H1 (cell line): ENCODE data around the gene PCDH7. TPM values are rescaled to one million over a fixed set of nuclear protein-coding genes. Genes with fewer than 3 reads are reported as not detected.
A peak's percentile ranks its signal among the peaks of the same experiment; 100 is the strongest.

ENCODE experiments used
- CTCF ChIA-PET: fragments of 300-600 bp; sonication (Branson Sonifier 250); formaldehyde crosslinking; loops from one replicate; lab custom pipeline; 2021; ENCODE audit not compliant: partially characterized antibody; lab: Charles Lee
- POLR2A ChIA-PET: fragments of 300-600 bp; sonication (Branson Sonifier 250); formaldehyde crosslinking; loops from one replicate; lab custom pipeline; 2021; ENCODE audit warnings: inconsistent platforms; ENCODE audit not compliant: partially characterized antibody; lab: Charles Lee
- DNase-seq, 2 experiments: peaks; one replicate each; pipeline versions ENCODE4 v3.0.0 to v3.0.0-alpha.2; 2010 to 2022; ENCODE audit warnings: low spot score in 2 of 2, low read depth in 1 of 2, mixed read lengths in 1 of 2
- FAIRE-seq: peaks from 2 replicates; lab custom pipeline; 2011; peaks lifted over from hg19 to GRCh38; lab: Jason Lieb, UNC
- H2AFZ ChIP-seq: 2 replicates; pipeline ENCODE4 v1.8.1; 2012; ENCODE audit warnings: low read length, inconsistent platforms
- H2AK5ac ChIP-seq: 2 replicates; pipeline ENCODE4 v1.6.1; 2013; ENCODE audit warnings: low read depth, low read length
- H2BK120ac ChIP-seq: replicated peaks from 2 replicates; pipeline ENCODE3; 2013; ENCODE audit warnings: low read depth, low read length, inconsistent platforms
- H2BK12ac ChIP-seq: 2 replicates; pipeline ENCODE4 v1.6.1; 2013; ENCODE audit warnings: low read depth, low read length
- H2BK15ac ChIP-seq: 2 replicates; pipeline ENCODE4 v1.6.1; 2013; ENCODE audit warnings: low read length
- H2BK20ac ChIP-seq: 2 replicates; pipeline ENCODE4 v1.6.1; 2013; ENCODE audit warnings: low read length
- H2BK5ac ChIP-seq: 2 replicates; pipeline ENCODE4 v1.6.1; 2013; ENCODE audit warnings: low read depth, low read length
- H3K14ac ChIP-seq: 2 replicates; pipeline ENCODE4 v1.6.1; 2013; ENCODE audit warnings: inconsistent platforms; ENCODE audit not compliant: insufficient read length
- H3K18ac ChIP-seq: 2 replicates; pipeline ENCODE4 v1.6.1; 2013; ENCODE audit warnings: low read length; ENCODE audit errors: extremely low read depth
- H3K23ac ChIP-seq: 2 replicates; pipeline ENCODE4 v1.6.1; 2013; ENCODE audit warnings: inconsistent platforms; ENCODE audit not compliant: insufficient read length
- H3K23me2 ChIP-seq: 2 replicates; pipeline ENCODE4 v1.6.1; 2013; ENCODE audit warnings: low read depth, low read length
- H3K27ac ChIP-seq: 2 replicates; pipeline ENCODE4 v1.6.1; 2011; ENCODE audit warnings: low read depth, low read length, inconsistent platforms
- H3K27me3 ChIP-seq, 4 experiments: replicated peaks in 1 of 4; 1 replicate in 1 of 4; 2 replicates in 3 of 4; pipeline versions ENCODE4 v1.6.1 to v1.8.1; 2011 to 2013; ENCODE audit warnings: low read length in 3 of 4, mild to moderate bottlenecking in 3 of 4, inconsistent platforms in 2 of 4, mixed read lengths in 2 of 4, moderate library complexity in 1 of 4; ENCODE audit not compliant: control insufficient read depth in 3 of 4, insufficient read depth in 3 of 4; ENCODE audit errors: extremely low read depth in 1 of 4
- H3K36me3 ChIP-seq, 4 experiments: 2 replicates each; pipeline versions ENCODE4 v1.6.1 to v1.8.1; 2011 to 2013; ENCODE audit warnings: mild to moderate bottlenecking in 4 of 4, low read length in 3 of 4, moderate library complexity in 2 of 4, control low read depth in 1 of 4, inconsistent platforms in 1 of 4; ENCODE audit not compliant: insufficient read depth in 4 of 4, control insufficient read depth in 2 of 4
- H3K4ac ChIP-seq: replicated peaks from 2 replicates; pipeline ENCODE3; 2013; ENCODE audit warnings: low read length, low read depth, mixed read lengths, inconsistent platforms; ENCODE audit not compliant: insufficient read length
- H3K4me1 ChIP-seq, 4 experiments: replicated peaks in 1 of 4; 1 replicate in 1 of 4; 2 replicates in 3 of 4; pipeline versions ENCODE4 v1.6.1 to v1.8.1; 2011 to 2013; ENCODE audit warnings: low read length in 3 of 4, inconsistent platforms in 2 of 4, mixed read lengths in 1 of 4; ENCODE audit not compliant: insufficient read depth in 4 of 4, control insufficient read depth in 3 of 4
- H3K4me2 ChIP-seq, 2 experiments: 2 replicates each; pipeline versions ENCODE4 v1.6.1 to v1.8.1; 2011 to 2013; ENCODE audit warnings: low read depth in 2 of 2, low read length in 2 of 2, control low read depth in 1 of 2, inconsistent platforms in 1 of 2, mild to moderate bottlenecking in 1 of 2; ENCODE audit not compliant: insufficient read depth in 1 of 2
- H3K4me3 ChIP-seq, 4 experiments: fragments of 200-600, 300-600 bp in 1 of 4; sonication (generic), shearing (Covaris generic), sonication (Bioruptor Twin) in 1 of 4; 2 replicates each; pipeline versions ENCODE4 v1.5.1 to v1.8.1; 2011 to 2016; ENCODE audit warnings: low read length in 4 of 4, low read depth in 3 of 4, control low read depth in 2 of 4, inconsistent platforms in 2 of 4, mild to moderate bottlenecking in 2 of 4, mixed read lengths in 1 of 4, moderate library complexity in 1 of 4; ENCODE audit not compliant: insufficient read depth in 2 of 4; ENCODE audit errors: extremely low read depth in 1 of 4
- H3K56ac ChIP-seq: replicated peaks from 2 replicates; pipeline ENCODE3; 2013; ENCODE audit warnings: low read depth, mild to moderate bottlenecking, mixed read lengths, low read length, inconsistent platforms; ENCODE audit not compliant: insufficient read length
- H3K79me1 ChIP-seq: 2 replicates; pipeline ENCODE4 v1.6.1; 2013; ENCODE audit warnings: low read depth, low read length, control low read depth
- H3K79me2 ChIP-seq, 2 experiments: 2 replicates each; pipeline versions ENCODE4 v1.6.1 to v1.8.1; 2012 to 2013; ENCODE audit warnings: low read length in 2 of 2, mild to moderate bottlenecking in 2 of 2, inconsistent platforms in 1 of 2; ENCODE audit not compliant: insufficient read depth in 2 of 2, control insufficient read depth in 1 of 2
- H3K9ac ChIP-seq, 4 experiments: replicated peaks in 1 of 4; 1 replicate in 1 of 4; 2 replicates in 3 of 4; pipeline versions ENCODE4 v1.6.1 to v1.8.1; 2011 to 2013; ENCODE audit warnings: low read depth in 3 of 4, low read length in 3 of 4, control low read depth in 2 of 4, mild to moderate bottlenecking in 2 of 4, moderate library complexity in 2 of 4, inconsistent platforms in 1 of 4; ENCODE audit errors: extremely low read depth in 1 of 4
- H3K9me3 ChIP-seq, 2 experiments: 2 replicates each; pipeline versions ENCODE4 v1.6.1 to v1.8.1; 2012 to 2013; ENCODE audit warnings: mild to moderate bottlenecking in 2 of 2, moderate library complexity in 2 of 2, control low read depth in 1 of 2, inconsistent platforms in 1 of 2, low read depth in 1 of 2, low read length in 1 of 2, mixed read lengths in 1 of 2; ENCODE audit not compliant: insufficient read depth in 2 of 2
- H4K20me1 ChIP-seq, 2 experiments: replicated peaks in 1 of 2; 2 replicates each; pipeline versions ENCODE3 to v1.8.1; 2011 to 2013; ENCODE audit warnings: inconsistent platforms in 2 of 2, low read length in 2 of 2, mild to moderate bottlenecking in 1 of 2; ENCODE audit not compliant: insufficient read depth in 2 of 2, control insufficient read depth in 1 of 2
- H4K5ac ChIP-seq: 2 replicates; pipeline ENCODE4 v1.6.1; 2013; ENCODE audit warnings: low read length, low read depth, mixed read lengths, inconsistent platforms; ENCODE audit not compliant: insufficient read length
- H4K8ac ChIP-seq: 2 replicates; pipeline ENCODE4 v1.8.0; 2013; ENCODE audit warnings: mild to moderate bottlenecking, moderate library complexity, low read length, inconsistent platforms; ENCODE audit not compliant: insufficient read depth; ENCODE audit errors: extremely low read depth
- H4K91ac ChIP-seq: replicated peaks from 2 replicates; pipeline ENCODE3; 2013; ENCODE audit warnings: low read length, mixed read lengths, inconsistent platforms; ENCODE audit not compliant: insufficient read length
- CBX8 ChIP-seq: fragments of 300-800, 300-1000 bp; sonication (generic); IDR thresholded peaks from 2 replicates; pipeline ENCODE4 v1.7.1; 2016; ENCODE audit warnings: low read depth, low read length, borderline replicate concordance
- EGR1 ChIP-seq: IDR thresholded peaks from 2 replicates; pipeline ENCODE4 v1.6.1; 2011; ENCODE audit warnings: low read depth, low read length, borderline replicate concordance
- HDAC2 ChIP-seq, 2 experiments: fragments of 300-600 bp in 1 of 2; sonication (generic) in 1 of 2; IDR thresholded peaks; 2 replicates each; pipeline ENCODE4 v1.6.1; 2011 to 2012; ENCODE audit warnings: low read depth in 2 of 2, low read length in 2 of 2, mild to moderate bottlenecking in 2 of 2, moderate library complexity in 2 of 2, borderline replicate concordance in 1 of 2, inconsistent platforms in 1 of 2
- KDM4A ChIP-seq: IDR thresholded peaks from one replicate; pipeline ENCODE4 v1.7.1; 2012; ENCODE audit warnings: low read depth, mild to moderate bottlenecking, moderate library complexity, low read length, inconsistent platforms; ENCODE audit not compliant: severe bottlenecking
- POLR2AphosphoS5 ChIP-seq: IDR thresholded peaks from 2 replicates; pipeline ENCODE4 v1.6.1; 2011; ENCODE audit warnings: low read depth, low read length
- RNF2 ChIP-seq: fragments of 200-900, 300-1000 bp; sonication (generic); IDR thresholded peaks from 2 replicates; pipeline ENCODE4 v1.7.1; 2016; ENCODE audit warnings: borderline replicate concordance, low read depth, mild to moderate bottlenecking, antibody characterized with exemption, low read length; ENCODE audit not compliant: poor library complexity, severe bottlenecking; ENCODE audit errors: missing control alignments
- SP2 ChIP-seq: IDR thresholded peaks from 2 replicates; pipeline ENCODE4 v1.6.1; 2012; ENCODE audit warnings: mild to moderate bottlenecking, low read length, inconsistent platforms
- SRF ChIP-seq: IDR thresholded peaks from 2 replicates; pipeline ENCODE4 v1.6.1; 2011; ENCODE audit warnings: mild to moderate bottlenecking, low read depth, low read length, moderate library complexity
- SUZ12 ChIP-seq: fragments of 200-600 bp; sonication (generic); IDR thresholded peaks from 2 replicates; pipeline ENCODE4 v1.6.1; 2012; ENCODE audit warnings: mild to moderate bottlenecking, inconsistent platforms, low read length, moderate library complexity, mixed read lengths
- TAF7 ChIP-seq: optimal IDR thresholded peaks from 2 replicates; pipeline ENCODE3; 2011; ENCODE audit warnings: low read depth, mild to moderate bottlenecking, inconsistent platforms, low read length, moderate library complexity, borderline replicate concordance
- WGBS, 2 experiments: shearing (Covaris generic) in 1 of 2; methylation state at CpG; one replicate each; pipeline versions ENCODE4 v1.1.6 to v1.1.7; 2013 to 2015; ENCODE audit warnings: low lambda C conversion rate in 2 of 2, mixed read lengths in 2 of 2, inconsistent platforms in 1 of 2, low coverage in 1 of 2, missing lambda C conversion rate in 1 of 2; ENCODE audit not compliant: insufficient replicate concordance in 2 of 2, insufficient coverage in 1 of 2, insufficient read length in 1 of 2; ENCODE audit errors: extremely low coverage in 1 of 2, missing lambda C conversion rate in 1 of 2; 5-methylcytosine and 5-hydroxymethylcytosine counted together
- polyA plus RNA-seq, 7 experiments: library from polyadenylated mRNA; depleted of rRNA in 3 of 7; stranded (reverse) in 5 of 7; unstranded in 2 of 7; fragments of >200 nt in 5 of 7; fragments of 200-250 nt in 2 of 7; gene quantifications; 1 replicate in 5 of 7; 2 replicates in 1 of 7; 4 replicates in 1 of 7; pipeline versions ENCODE4 v1.2.1 to v1.2.3, GENCODE V29; 2011 to 2013; ENCODE audit warnings: missing spikeins in 2 of 7, mixed read lengths in 2 of 7
- total RNA-seq: library from RNA; stranded (reverse); fragmentation: NEBNext Ultra II Directional; extraction: Animal tissue kit (Norgen Biotek cat#: 25700); gene quantifications from 2 replicates; pipeline ENCODE4 v1.2.1, GENCODE V29; 2021

The PCDH7 gene
- total and polyA plus RNA-seq, 2 of the 8 experiments (the other 6 are each of a cell fraction or from before 2014, with no cell fraction given), result 3.1 to 6.1 TPM

- Histone ChIP-seq H3K4me3 (peak overlapping the region; percentile 65 to 86 (median 84)), H4K8ac (no peak overlapping the region; the same call in none of the 2 replicates), H2BK15ac (peak overlapping the region; percentile 98; the same call in 1 of the 2 replicates), H3K23ac (no peak overlapping the region), H3K4me1 (peaks cover 0 to 8% (median 4%) of the 10 kb centered on the region in 4 experiments; a peak in 6 of 7 replicates), H4K5ac (peak overlapping the region; percentile 5), H4K20me1 (peaks cover 0 to 5% of the 10 kb centered on the region in 2 experiments), H3K27me3 (peaks cover 5 to 31% (median 25%) of the 10 kb centered on the region in 4 experiments; a peak in 6 of 7 replicates), H3K9ac (peak overlapping the region in 2 of 4 experiments; percentile 34 to 48; a peak in 4 of 7 replicates), H3K27ac (no peak overlapping the region), H4K91ac (peak overlapping the region; percentile 12), H2BK12ac (peak overlapping the region; percentile 72), H2BK20ac (peak overlapping the region; percentile 97; the same call in 1 of the 2 replicates), H2BK120ac (no peak overlapping the region), H2AK5ac (no peak overlapping the region), H3K23me2 (peaks cover 47% of the 10 kb centered on the region), H2AFZ (peak overlapping the region; percentile 91), H3K79me1 (no peaks in the 10 kb centered on the region), H3K4ac (no peak overlapping the region), H3K36me3 (no peaks in the 10 kb centered on the region), H3K79me2 (no peaks in the 10 kb centered on the region), H3K4me2 (peak overlapping the region; percentile 89 to 100), H2BK5ac (peak overlapping the region; percentile 48; the same call in 1 of the 2 replicates), H3K56ac (no peak overlapping the region), H3K18ac (peak overlapping the region; percentile 68), H3K9me3 (no peaks in the 10 kb centered on the region; a peak in 1 of 4 replicates), H3K14ac (no peak overlapping the region)
- FAIRE-seq, result no peak
- DNase-seq, result peak in 1 of 2 experiments; percentile 84
- ChIA-PET CTCF (interaction anchor here (1.0 kb wide), 1 partner anchor 612 kb away, joined by 3 read pairs; no protein-coding TSS in a partner anchor), POLR2A (no interaction called here)
- 2% methylated on average over 45 of the region's 55 CpGs; no CpG with 5 or more reads in 1 of the 2 experiments for WGBS, 2 experiments
- TF ChIP-seq POLR2AphosphoS5 (no peak), SUZ12 (peak; percentile 68; the same call in 1 of the 2 replicates), KDM4A (peak; percentile 94), TAF7 (peak; percentile 28), CBX8 (no peak), HDAC2 (IDR thresholded peaks at IDR 0.05; ENCODE audit: borderline replicate concordance in 1 of 2, low read depth in 2 of 2, low read length in 2 of 2) (0 out of 4 replicates have a peak, but pooled peaks have one; percentile 27 to 55), SP2 (no peak), EGR1 (peak; percentile 69; the same call in 1 of the 2 replicates), SRF (no peak), RNF2 (peak; percentile 49)
Measured at GRCh38 chr4:30717208-30718020, 2.8 kb upstream of the PCDH7 start.
